ENCODE measurements around the gene RHCG.

Gene RHCG

GRCh38 chr15:89442671-89443307 is 53.6 kb downstream of the RHCG start:
- no peak for DNase-seq

- DNase-seq = no peak
Observed at GRCh38 chr15:89442155-89442554, 54.2 kb downstream of the RHCG start.

GRCh38 chr15:89441295-89441812 is 55.0 kb downstream of the RHCG start:
- peak; percentile 69 for DNase-seq

- DNase-seq = no peak
Observed at GRCh38 chr15:89439764-89440163, 56.6 kb downstream of the RHCG start.

- DNase-seq = no peak
Observed at GRCh38 chr15:89436560-89437311, 59.6 kb downstream of the RHCG start.

GRCh38 chr15:89435362-89435761 is 61.0 kb downstream of the RHCG start:
- no peak for DNase-seq

- DNase-seq = no peak
Observed at GRCh38 chr15:89433686-89434085, 62.7 kb downstream of the RHCG start.

GRCh38 chr15:89430530-89431341 is 65.6 kb downstream of the RHCG start:
- DNase-seq = peak; percentile 75

- no peak for DNase-seq
Observed at GRCh38 chr15:89429986-89430385, 66.4 kb downstream of the RHCG start.

- peak; percentile 40 for DNase-seq
Observed at GRCh38 chr15:89429023-89429422, 67.4 kb downstream of the RHCG start.

GRCh38 chr15:89428246-89428645 is 68.1 kb downstream of the RHCG start:
- no peak for DNase-seq

GRCh38 chr15:89426500-89426899 is 69.9 kb downstream of the RHCG start:
- no peak for DNase-seq

GRCh38 chr15:89423981-89424380 is 72.4 kb downstream of the RHCG start:
- no peak for DNase-seq
